Raji (cell line): Measurements from ENCODE around the gene B9D2.

Experiments
- POLR2A ChIP-seq: IDR thresholded peaks from 2 replicates; pipeline ENCODE4 v1.6.1; 2011; ENCODE audit warnings: low read depth, low read length, control low read depth; ENCODE audit not compliant: insufficient read depth

B9D2 gene

GRCh38 chr19:41363753-41364523 is at the start of gene B9D2:
TSS of gene B9D2 (minus strand) at chr19:41364149. CDS start at chr19:41363519, 630 bp downstream.
- peak; percentile 82 for TF ChIP-seq POLR2A

- TF ChIP-seq POLR2A = no peak
These were observed 49.0 kb upstream of the B9D2 start for GRCh38 chr19:41412953-41413352.

- TF ChIP-seq POLR2A = no peak
These were observed 48.0 kb upstream of the B9D2 start for GRCh38 chr19:41411968-41412265.

- no peak for TF ChIP-seq POLR2A
These were observed 47.4 kb upstream of the B9D2 start for GRCh38 chr19:41411100-41411967.

- no peak for TF ChIP-seq POLR2A
These were observed 46.5 kb upstream of the B9D2 start for GRCh38 chr19:41410336-41411054.

GRCh38 chr19:41409288-41409687 is 45.3 kb upstream of the B9D2 start:
- TF ChIP-seq POLR2A = no peak

GRCh38 chr19:41408256-41408655 is 44.3 kb upstream of the B9D2 start:
- TF ChIP-seq POLR2A = no peak

GRCh38 chr19:41407271-41407670 is 43.3 kb upstream of the B9D2 start:
- TF ChIP-seq POLR2A = no peak

GRCh38 chr19:41405776-41406175 is 41.8 kb upstream of the B9D2 start:
- TF ChIP-seq POLR2A = no peak

GRCh38 chr19:41403181-41403970 is 39.4 kb upstream of the B9D2 start:
- TF ChIP-seq POLR2A = no peak

- TF ChIP-seq POLR2A = no peak
These were observed 38.1 kb upstream of the B9D2 start for GRCh38 chr19:41402010-41402409.

- no peak for TF ChIP-seq POLR2A
These were observed 37.5 kb upstream of the B9D2 start for GRCh38 chr19:41401483-41401882.

GRCh38 chr19:41399525-41399924 is 35.6 kb upstream of the B9D2 start:
- TF ChIP-seq POLR2A = no peak

- TF ChIP-seq POLR2A = no peak
These were observed 35.1 kb upstream of the B9D2 start for GRCh38 chr19:41399091-41399490.

- no peak for TF ChIP-seq POLR2A
These were observed 34.6 kb upstream of the B9D2 start for GRCh38 chr19:41398598-41398997.
